KOPT-K1 (cell line): Measurements from ENCODE around the gene VPS29.
"Not testable (repeated sequence)": the region's sequence is repeated elsewhere in the genome, so short reads cannot be mapped to it uniquely, and the experiment has no call there.

ENCODE experiments used
- H3K27ac ChIP-seq: fragments of 200-600 bp; sonication (generic); 2 replicates; pipeline ENCODE4 v1.5.1; 2016; ENCODE audit warnings: antibody characterized with exemption, mild to moderate bottlenecking, low read depth, low read length; ENCODE audit not compliant: poor library complexity, severe bottlenecking
- H3K36me3 ChIP-seq: fragments of 200-600 bp; sonication (generic); 2 replicates; pipeline ENCODE4 v1.5.1; 2017; ENCODE audit warnings: antibody characterized with exemption, mild to moderate bottlenecking, low read length, moderate library complexity; ENCODE audit not compliant: insufficient read depth
- H3K9me3 ChIP-seq: fragments of 200-600 bp; sonication (generic); 2 replicates; pipeline ENCODE4 v1.5.1; 2017; ENCODE audit warnings: antibody characterized with exemption, low read length, mild to moderate bottlenecking; ENCODE audit not compliant: insufficient read depth, poor library complexity, severe bottlenecking

Gene VPS29

GRCh38 chr12:110501399-110501751 is 536 bp downstream of the VPS29 start:
- H3K36me3 ChIP-seq, result peaks cover 36% of the 10 kb centered on the region
- H3K27ac ChIP-seq, result peak overlapping the region; percentile 90
- no peaks in the 10 kb centered on the region for H3K9me3 ChIP-seq

- H3K27ac ChIP-seq, result peak overlapping the region; percentile 0
- peaks cover 58% of the 10 kb centered on the region for H3K36me3 ChIP-seq
- H3K9me3 ChIP-seq, result no peaks in the 10 kb centered on the region
Measured at GRCh38 chr12:110498984-110499706, 2.8 kb downstream of the VPS29 start.

- H3K27ac ChIP-seq, result no peak overlapping the region
Measured at GRCh38 chr12:110475426-110475825, 26.5 kb downstream of the VPS29 start.

GRCh38 chr12:110468214-110469048 is 33.5 kb downstream of the VPS29 start, which contains the start of the genes FAM216A and GPN3:
Gene FAM216A, plus strand, starts transcription at chr12:110468845. Its CDS starts 31 bp downstream, at chr12:110468876.
Gene GPN3, minus strand, starts transcription at chr12:110468257. Its CDS starts 54 bp downstream, at chr12:110468203.
- H3K27ac ChIP-seq, result peak within 1 kb of the TSS; percentile 89
- peaks cover 37% of the 10 kb centered on the region for H3K36me3 ChIP-seq
- no peaks in the 10 kb centered on the region for H3K9me3 ChIP-seq

More at GRCh38 chr12:110475426-110475825, 26.5 kb downstream of the VPS29 start:
- Histone ChIP-seq H3K9me3 (no peaks in the 10 kb centered on the region), H3K36me3 (peaks cover 73% of the 10 kb centered on the region)

- no peaks in the 10 kb centered on the region for H3K9me3 ChIP-seq
- H3K27ac ChIP-seq, result peak overlapping the region; percentile 89
- H3K36me3 ChIP-seq, result peaks cover 37% of the 10 kb centered on the region
Measured at GRCh38 chr12:110467847-110468213, 34.1 kb downstream of the VPS29 start.

GRCh38 chr12:110466791-110467190 is 35.1 kb downstream of the VPS29 start:
- H3K36me3 ChIP-seq, result peaks cover 38% of the 10 kb centered on the region
- no peaks in the 10 kb centered on the region for H3K9me3 ChIP-seq
- peak overlapping the region; percentile 89 for H3K27ac ChIP-seq

- H3K27ac ChIP-seq, H3K9me3 ChIP-seq: not testable (repeated sequence)
- peaks cover 47% of the 10 kb centered on the region for H3K36me3 ChIP-seq
Measured at GRCh38 chr12:110465765-110466164, 36.1 kb downstream of the VPS29 start.

- H3K27ac ChIP-seq, result no peak overlapping the region
- peaks cover 55% of the 10 kb centered on the region for H3K36me3 ChIP-seq
- no peaks in the 10 kb centered on the region for H3K9me3 ChIP-seq
Measured at GRCh38 chr12:110465024-110465423, 36.9 kb downstream of the VPS29 start.

- H3K36me3 ChIP-seq, result peaks cover 92% of the 10 kb centered on the region
- H3K9me3 ChIP-seq, H3K27ac ChIP-seq: not testable (repeated sequence)
Measured at GRCh38 chr12:110461189-110461588, 40.7 kb downstream of the VPS29 start.

GRCh38 chr12:110458756-110459155 is 43.2 kb downstream of the VPS29 start:
- no peaks in the 10 kb centered on the region for H3K9me3 ChIP-seq
- H3K36me3 ChIP-seq, result peaks cover 99% of the 10 kb centered on the region
- no peak overlapping the region for H3K27ac ChIP-seq

- Histone ChIP-seq H3K36me3 (peaks cover 74% of the 10 kb centered on the region), H3K9me3 (no peaks in the 10 kb centered on the region), H3K27ac (no peak overlapping the region)
Measured at GRCh38 chr12:110453569-110454296, 48.2 kb downstream of the VPS29 start.

- no peaks in the 10 kb centered on the region for H3K9me3 ChIP-seq
- no peak overlapping the region for H3K27ac ChIP-seq
- peaks cover 72% of the 10 kb centered on the region for H3K36me3 ChIP-seq
Measured at GRCh38 chr12:110451263-110451662, 50.6 kb downstream of the VPS29 start.

GRCh38 chr12:110449799-110450497 is 52.0 kb downstream of the VPS29 start, which contains the start of gene ARPC3:
Gene ARPC3, minus strand, starts transcription at chr12:110450337. Its CDS starts 77 bp downstream, at chr12:110450260.
- Histone ChIP-seq H3K9me3 (no peaks in the 10 kb centered on the region), H3K27ac (peak within 1 kb of the TSS; percentile 81), H3K36me3 (peaks cover 74% of the 10 kb centered on the region)

- H3K36me3 ChIP-seq, result peaks cover 90% of the 10 kb centered on the region
- H3K9me3 ChIP-seq, result no peaks in the 10 kb centered on the region
- no peak overlapping the region for H3K27ac ChIP-seq
Measured at GRCh38 chr12:110444455-110444854, 57.5 kb downstream of the VPS29 start.
